Panc1 (cell line): ENCODE data around the gene CWF19L2. TPM values are rescaled to one million over a fixed set of nuclear protein-coding genes. Genes with fewer than 3 reads are reported as not detected.
"Not testable (repeated sequence)": the region's sequence is repeated elsewhere in the genome, so short reads cannot be mapped to it uniquely, and the experiment has no call there.

Source experiments
- ATAC-seq: fragments of 200-7000 bp; cut with Tn5 transposase; 2 replicates; pipeline ENCODE4 v1.9.1; 2020; ENCODE audit warnings: mild to moderate bottlenecking, moderate library complexity
- BruUV-seq: library from RNA; stranded (reverse); fragments of 400-500 nt; replicated peaks from 2 replicates; lab custom pipeline; 2021; lab: Mats Ljungman, UMichigan
- CTCF ChIA-PET: fragments of 300-600 bp; sonication (Branson Sonifier 250); formaldehyde crosslinking; loops from one replicate; lab custom pipeline; 2022; ENCODE audit warnings: antibody characterized with exemption; lab: Charles Lee
- POLR2A ChIA-PET: fragments of 300-600 bp; sonication (Branson Sonifier 250); formaldehyde crosslinking; loops from one replicate; lab custom pipeline; 2022; ENCODE audit warnings: antibody characterized with exemption; lab: Charles Lee
- DNase-seq: peaks from one replicate; pipeline ENCODE4 v3.0.0-alpha.2; 2010; ENCODE audit warnings: low read depth, low spot score
- H3K27ac ChIP-seq: 2 replicates; pipeline ENCODE4 v1.5.1; 2011; ENCODE audit warnings: mild to moderate bottlenecking, low read length, inconsistent platforms
- H3K27me3 ChIP-seq: fragments of 200-500 bp; sonication (Bioruptor generic); 2 replicates; pipeline ENCODE4 v1.6.0; 2014; ENCODE audit warnings: low read length, inconsistent platforms; ENCODE audit not compliant: control insufficient read depth, insufficient read depth
- H3K36me3 ChIP-seq: fragments of 200-500 bp; sonication (Bioruptor generic); 2 replicates; pipeline ENCODE4 v1.5.1; 2014; ENCODE audit warnings: inconsistent platforms, mild to moderate bottlenecking, low read length, moderate library complexity; ENCODE audit not compliant: control insufficient read depth, insufficient read depth
- H3K4me1 ChIP-seq: 2 replicates; pipeline ENCODE4 v1.5.1; 2011; ENCODE audit warnings: inconsistent platforms, mild to moderate bottlenecking, low read length, moderate library complexity; ENCODE audit not compliant: control insufficient read depth, insufficient read depth
- H3K4me3 ChIP-seq, 2 experiments: 2 replicates each; pipeline ENCODE4 v1.5.1; 2011 to 2012; ENCODE audit warnings: low read depth in 2 of 2, low read length in 2 of 2, mild to moderate bottlenecking in 2 of 2, inconsistent platforms in 1 of 2, moderate library complexity in 1 of 2
- H3K9me3 ChIP-seq: fragments of 200-500 bp; sonication (Bioruptor generic); 2 replicates; pipeline ENCODE4 v1.5.1; 2014; ENCODE audit warnings: low read depth, mild to moderate bottlenecking, inconsistent platforms, low read length, moderate library complexity; ENCODE audit not compliant: control insufficient read depth, insufficient read depth
- CTCF ChIP-seq: fragments of 450-650 bp; IDR thresholded peaks from 2 replicates; pipeline ENCODE4 v1.5.1; 2017; ENCODE audit warnings: mild to moderate bottlenecking
- POLR2AphosphoS5 ChIP-seq: IDR thresholded peaks from 2 replicates; pipeline ENCODE4 v1.6.1; 2012; ENCODE audit warnings: mild to moderate bottlenecking, low read depth, low read length, moderate library complexity
- REST ChIP-seq, 2 experiments: IDR thresholded peaks; 2 replicates each; pipeline ENCODE4 v1.6.1; 2011 to 2012; ENCODE audit warnings: low read depth in 2 of 2, control low read depth in 1 of 2, low read length in 1 of 2, mild to moderate bottlenecking in 1 of 2, moderate library complexity in 1 of 2; ENCODE audit not compliant: insufficient read depth in 1 of 2
- SIN3A ChIP-seq: IDR thresholded peaks from 2 replicates; pipeline ENCODE4 v1.6.1; 2012; ENCODE audit warnings: low read depth, mild to moderate bottlenecking, low read length, moderate library complexity, borderline replicate concordance; ENCODE audit not compliant: insufficient read depth
- TCF7L2 ChIP-seq: IDR thresholded peaks from 2 replicates; pipeline ENCODE4 v1.6.1; 2011; ENCODE audit warnings: mild to moderate bottlenecking, low read depth, low read length, inconsistent platforms
- in situ Hi-C: cut with HindIII; loops from 2 replicates; pipeline ENCODE4 v1.10.0; 2016; ENCODE audit warnings: low sequenced_read_pairs, low pct_unique_long_range_greater_than_20kb
- intact Hi-C: fragments of 100-400 bp; cut with micrococcal nuclease; formaldehyde crosslinking; loops from one replicate; pipeline ENCODE4 v1.10.0; 2022; ENCODE audit not compliant: unreplicated experiment
- total RNA-seq: library from RNA; stranded (reverse); gene quantifications from one replicate; pipeline ENCODE4 v1.2.1, GENCODE V29; 2021; ENCODE audit not compliant: unreplicated experiment

The CWF19L2 gene
- total RNA-seq, 1 experiment from 2014 or later: 11.1 TPM

- intact Hi-C loops, H3K36me3 ChIP-seq, H3K9me3 ChIP-seq, POLR2A ChIA-PET, H3K27ac ChIP-seq, CTCF ChIA-PET, ATAC-seq, H3K4me3 ChIP-seq, BruUV-seq, in situ Hi-C loops, H3K27me3 ChIP-seq, H3K4me1 ChIP-seq, DNase-seq: not testable (repeated sequence)
These were observed 39.7 kb upstream of the CWF19L2 start for GRCh38 chr11:107497371-107497770.

DNA sequence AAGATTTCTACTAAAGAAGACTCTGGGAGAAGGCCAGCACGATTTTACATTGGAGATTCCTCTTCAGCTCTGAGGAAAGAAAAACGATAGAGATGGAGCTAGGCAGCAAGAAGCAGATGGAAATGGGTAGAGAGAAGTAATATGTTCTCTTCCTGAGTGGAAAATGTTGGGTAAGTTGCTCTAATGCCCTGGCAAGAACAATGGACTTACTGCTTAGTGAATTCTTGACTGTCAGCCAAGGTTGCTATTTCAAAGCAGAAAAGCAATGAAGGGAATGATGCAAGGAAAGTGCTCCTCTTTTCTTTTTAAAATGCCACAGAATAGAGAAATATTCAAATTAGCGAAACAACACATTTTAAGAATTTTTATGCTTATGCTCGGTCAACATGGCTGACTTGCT, 38.4 kb upstream of the CWF19L2 start:
- H3K9me3 ChIP-seq: no peaks in the 10 kb centered on the region
- H3K27ac ChIP-seq: no peak overlapping the region
- H3K4me3 ChIP-seq: no peak overlapping the region
- in situ Hi-C loops: no loop called here
- no peaks in the 10 kb centered on the region for H3K36me3 ChIP-seq
- CTCF ChIA-PET: no interaction called here
- DNase-seq (no peak), ATAC-seq (no peak)
- no peak for TF ChIP-seq TCF7L2
- TF ChIP-seq REST (IDR thresholded peaks at IDR 0.05; ENCODE audit: insufficient read depth in 1 of 2, low read depth in 2 of 2, low read length in 1 of 2): no peak
- no peak for TF ChIP-seq CTCF
- TF ChIP-seq SIN3A: no peak
- no peak for TF ChIP-seq POLR2AphosphoS5
- intact Hi-C loops: no loop called here
- H3K4me1 ChIP-seq: no peaks in the 10 kb centered on the region
- no peaks in the 10 kb centered on the region for H3K27me3 ChIP-seq
- no TSS peak for BruUV-seq
- POLR2A ChIA-PET: no interaction called here

- Histone ChIP-seq H3K27ac (no peak overlapping the region), H3K4me1 (no peaks in the 10 kb centered on the region), H3K36me3 (no peaks in the 10 kb centered on the region), H3K9me3 (no peaks in the 10 kb centered on the region), H3K4me3 (no peak overlapping the region), H3K27me3 (no peaks in the 10 kb centered on the region)
- DNase-seq (no peak), ATAC-seq (0 out of 2 replicates have a peak, but pooled peaks have one; percentile 44)
- POLR2A ChIA-PET: no interaction called here
- BruUV-seq: no TSS peak
- no peak for TF ChIP-seq REST (IDR thresholded peaks at IDR 0.05; ENCODE audit: insufficient read depth in 1 of 2, low read depth in 2 of 2, low read length in 1 of 2)
- no peak for TF ChIP-seq POLR2AphosphoS5
- no peak for TF ChIP-seq SIN3A
- no peak for TF ChIP-seq TCF7L2
- no peak for TF ChIP-seq CTCF
- intact Hi-C loops: no loop called here
- CTCF ChIA-PET: interaction anchor here (0.6 kb wide), 1 partner anchor 8 kb away, joined by 3 read pairs; no protein-coding TSS in a partner anchor
- in situ Hi-C loops: no loop called here
These were observed 36.4 kb upstream of the CWF19L2 start for GRCh38 chr11:107494055-107494454.
